ENCODE data around the gene WFS1.

The WFS1 gene

DNA sequence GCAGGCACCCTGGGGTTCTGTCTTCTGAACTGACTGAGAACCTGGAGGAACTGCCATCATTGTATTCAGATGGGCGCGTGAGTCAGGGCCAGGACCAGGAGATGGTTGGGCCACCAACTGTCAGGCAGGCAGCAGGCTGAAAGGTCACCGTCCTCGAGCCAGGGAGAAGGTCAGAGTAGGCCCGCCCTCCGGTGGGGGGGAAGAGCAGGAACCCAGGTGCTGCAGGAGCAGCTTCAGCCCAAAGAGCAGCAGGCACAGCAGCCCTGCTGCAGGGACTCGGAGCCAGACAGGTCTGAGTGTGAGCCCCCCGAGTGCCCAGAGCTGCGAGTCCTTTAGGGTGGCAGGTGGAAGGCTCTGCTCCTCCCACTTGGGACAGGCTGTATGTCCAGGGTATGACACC lies 26.4 kb downstream of the WFS1 start:
- DNase-seq (ENCODE audit: insufficient read length, low spot score) = no peak
- no peak for FAIRE-seq

DNA sequence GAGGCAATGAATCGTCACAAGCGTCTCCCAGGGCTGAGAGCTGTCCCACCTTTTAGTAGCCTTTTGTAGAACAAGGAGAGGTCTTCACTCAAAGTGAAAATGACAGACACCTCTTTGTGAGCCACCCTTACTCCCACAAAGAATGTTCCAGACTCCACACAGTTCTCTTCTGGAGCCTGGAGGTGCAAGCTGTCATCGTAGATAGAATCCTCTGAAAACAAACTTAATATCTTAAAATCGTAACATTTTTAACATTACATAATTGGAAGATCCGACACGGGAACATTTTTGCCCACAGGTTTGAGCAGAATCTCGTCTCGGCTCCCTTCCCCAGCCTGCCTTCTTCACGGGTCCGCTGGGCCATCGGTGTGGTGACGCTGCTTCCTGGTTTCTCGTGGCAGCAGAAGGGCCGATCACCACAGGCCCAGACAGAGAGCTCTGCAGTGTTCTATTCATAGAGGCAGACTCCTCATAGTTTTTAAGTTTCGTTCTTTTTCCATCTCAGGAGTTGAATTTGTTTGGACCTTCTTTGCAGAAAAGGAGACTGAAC lies 27.7 kb downstream of the WFS1 start:
- FAIRE-seq = no peak

DNA sequence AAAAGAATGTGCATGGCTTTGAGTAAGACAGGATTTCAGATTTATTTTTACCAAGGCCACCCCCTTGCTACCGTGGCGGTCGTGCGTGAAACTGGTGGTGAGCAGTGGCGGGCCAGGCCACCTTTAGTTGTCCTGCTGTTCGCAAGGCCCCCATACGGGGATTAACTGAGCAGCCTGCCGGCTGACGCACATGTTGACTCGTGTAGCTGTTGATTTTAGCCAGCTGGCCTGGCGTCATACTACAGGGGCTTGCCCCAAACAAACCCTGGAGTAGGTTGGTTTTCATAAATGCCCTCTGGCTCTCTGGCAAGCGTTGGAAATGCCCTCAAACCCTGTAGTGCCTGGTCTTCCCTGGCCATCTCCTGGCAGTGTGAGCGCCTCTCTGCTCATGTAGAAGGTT lies 28.4 kb downstream of the WFS1 start:
- DNase-seq (ENCODE audit: insufficient read length, low spot score) (no peak), FAIRE-seq (no peak)

More for the DNA sequence above, 27.7 kb downstream of the WFS1 start:
- no peak for DNase-seq (ENCODE audit: insufficient read length, low spot score)

DNA sequence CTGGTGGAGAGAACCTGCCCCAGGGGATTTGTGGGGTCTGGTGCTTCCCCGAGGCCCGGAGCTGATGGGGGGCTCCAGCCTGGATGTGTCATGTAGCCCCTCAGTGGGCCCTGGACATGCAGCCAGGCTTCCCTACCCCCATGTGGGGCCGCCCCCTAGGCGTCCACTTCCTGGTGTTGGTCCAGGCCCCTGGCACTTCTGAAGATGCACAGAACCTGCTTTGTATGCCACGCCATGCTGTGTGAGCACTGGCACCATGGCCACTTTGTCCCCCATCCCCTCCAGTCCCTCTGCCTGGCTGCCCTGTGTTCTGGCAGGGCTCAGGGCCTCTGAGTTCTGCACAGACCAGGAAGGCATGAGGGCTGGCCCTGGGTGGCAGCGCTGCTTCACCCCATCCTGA lies 29.2 kb downstream of the WFS1 start:
- DNase-seq (ENCODE audit: insufficient read length, low spot score) (no peak), FAIRE-seq (no peak)

DNA sequence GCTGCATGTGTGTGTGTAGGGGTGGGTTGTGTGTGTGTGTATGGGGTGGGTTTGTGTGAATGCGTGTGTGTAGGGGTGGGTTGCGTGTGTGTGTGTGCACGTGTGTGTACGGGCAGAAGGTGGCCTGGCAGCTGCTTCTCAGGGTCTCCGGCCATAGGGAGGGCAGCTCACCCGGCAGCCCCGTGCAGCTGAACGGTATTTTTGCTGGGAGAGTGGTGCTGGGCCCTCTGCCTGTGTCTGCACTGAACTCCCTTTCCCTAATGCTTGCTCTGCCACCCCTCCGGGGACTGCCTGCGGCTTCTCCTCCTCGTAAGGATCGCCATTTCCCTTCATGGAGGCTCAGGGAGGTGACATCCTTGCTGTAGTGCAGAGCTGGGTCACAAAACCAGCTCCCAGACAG lies 30.2 kb downstream of the WFS1 start:
- DNase-seq (ENCODE audit: insufficient read length, low spot score) = no peak
- FAIRE-seq = no peak

DNA sequence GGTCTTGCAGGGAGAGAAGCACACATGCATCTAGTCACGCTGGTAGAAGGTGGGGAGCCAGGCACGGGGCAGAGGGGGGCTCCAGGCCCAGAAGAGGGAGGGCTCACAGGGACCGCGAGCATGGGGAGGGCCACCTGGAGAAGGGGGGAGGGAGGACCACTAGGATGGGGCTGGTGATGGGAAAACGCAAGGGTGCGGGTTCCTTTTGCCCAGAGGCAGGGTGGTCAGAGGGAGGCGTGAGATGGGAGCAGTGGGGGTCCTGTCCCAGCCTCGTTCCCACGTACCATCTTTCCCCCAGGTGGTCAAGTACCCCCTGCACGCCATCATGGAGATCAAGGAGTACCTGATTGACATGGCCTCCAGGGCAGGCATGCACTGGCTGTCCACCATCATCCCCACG lies 30.7 kb downstream of the WFS1 start:
- no peak for DNase-seq (ENCODE audit: insufficient read length, low spot score)
- no peak for FAIRE-seq

DNA sequence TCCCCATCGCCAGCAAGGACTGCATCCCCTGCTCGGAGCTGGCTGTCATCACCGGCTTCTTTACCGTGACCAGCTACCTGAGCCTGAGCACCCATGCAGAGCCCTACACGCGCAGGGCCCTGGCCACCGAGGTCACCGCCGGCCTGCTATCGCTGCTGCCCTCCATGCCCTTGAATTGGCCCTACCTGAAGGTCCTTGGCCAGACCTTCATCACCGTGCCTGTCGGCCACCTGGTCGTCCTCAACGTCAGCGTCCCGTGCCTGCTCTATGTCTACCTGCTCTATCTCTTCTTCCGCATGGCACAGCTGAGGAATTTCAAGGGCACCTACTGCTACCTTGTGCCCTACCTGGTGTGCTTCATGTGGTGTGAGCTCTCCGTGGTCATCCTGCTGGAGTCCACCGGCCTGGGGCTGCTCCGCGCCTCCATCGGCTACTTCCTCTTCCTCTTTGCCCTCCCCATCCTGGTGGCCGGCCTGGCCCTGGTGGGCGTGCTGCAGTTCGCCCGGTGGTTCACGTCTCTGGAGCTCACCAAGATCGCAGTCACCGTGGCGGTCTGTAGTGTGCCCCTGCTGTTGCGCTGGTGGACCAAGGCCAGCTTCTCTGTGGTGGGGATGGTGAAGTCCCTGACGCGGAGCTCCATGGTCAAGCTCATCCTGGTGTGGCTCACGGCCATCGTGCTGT lies 31.5 kb downstream of the WFS1 start:
- FAIRE-seq = no peak
- no peak for DNase-seq (ENCODE audit: insufficient read length, low spot score)

DNA sequence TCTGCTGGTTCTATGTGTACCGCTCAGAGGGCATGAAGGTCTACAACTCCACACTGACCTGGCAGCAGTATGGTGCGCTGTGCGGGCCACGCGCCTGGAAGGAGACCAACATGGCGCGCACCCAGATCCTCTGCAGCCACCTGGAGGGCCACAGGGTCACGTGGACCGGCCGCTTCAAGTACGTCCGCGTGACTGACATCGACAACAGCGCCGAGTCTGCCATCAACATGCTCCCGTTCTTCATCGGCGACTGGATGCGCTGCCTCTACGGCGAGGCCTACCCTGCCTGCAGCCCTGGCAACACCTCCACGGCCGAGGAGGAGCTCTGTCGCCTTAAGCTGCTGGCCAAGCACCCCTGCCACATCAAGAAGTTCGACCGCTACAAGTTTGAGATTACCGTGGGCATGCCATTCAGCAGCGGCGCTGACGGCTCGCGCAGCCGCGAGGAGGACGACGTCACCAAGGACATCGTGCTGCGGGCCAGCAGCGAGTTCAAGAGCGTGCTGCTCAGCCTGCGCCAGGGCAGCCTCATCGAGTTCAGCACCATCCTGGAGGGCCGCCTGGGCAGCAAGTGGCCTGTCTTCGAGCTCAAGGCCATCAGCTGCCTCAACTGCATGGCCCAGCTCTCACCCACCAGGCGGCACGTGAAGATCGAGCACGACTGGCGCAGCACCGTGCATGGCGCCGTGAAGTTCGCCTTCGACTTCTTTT lies 32.2 kb downstream of the WFS1 start:
- DNase-seq (ENCODE audit: insufficient read length, low spot score) = no peak
- no peak for FAIRE-seq

DNA sequence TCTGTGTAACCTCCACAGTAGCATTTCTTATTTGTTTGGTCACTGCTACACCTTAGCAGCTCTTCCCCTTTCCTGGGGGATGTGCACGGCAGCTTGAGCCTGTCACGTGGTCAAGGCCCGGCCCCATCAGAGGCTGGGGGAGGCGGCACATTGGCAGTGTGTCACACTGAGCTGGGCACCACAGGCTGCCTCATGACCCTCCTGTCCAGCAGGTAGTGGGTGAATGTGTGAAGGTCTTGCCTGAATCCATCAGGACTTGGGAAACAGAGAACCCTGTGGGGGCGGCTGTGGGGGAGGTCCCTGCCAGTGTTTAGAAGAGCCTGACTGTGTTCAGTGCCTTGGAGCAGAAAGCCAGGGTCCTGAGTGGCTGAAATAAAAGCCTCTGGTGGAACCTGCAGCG lies 33.2 kb downstream of the WFS1 start:
- FAIRE-seq = no peak

DNA sequence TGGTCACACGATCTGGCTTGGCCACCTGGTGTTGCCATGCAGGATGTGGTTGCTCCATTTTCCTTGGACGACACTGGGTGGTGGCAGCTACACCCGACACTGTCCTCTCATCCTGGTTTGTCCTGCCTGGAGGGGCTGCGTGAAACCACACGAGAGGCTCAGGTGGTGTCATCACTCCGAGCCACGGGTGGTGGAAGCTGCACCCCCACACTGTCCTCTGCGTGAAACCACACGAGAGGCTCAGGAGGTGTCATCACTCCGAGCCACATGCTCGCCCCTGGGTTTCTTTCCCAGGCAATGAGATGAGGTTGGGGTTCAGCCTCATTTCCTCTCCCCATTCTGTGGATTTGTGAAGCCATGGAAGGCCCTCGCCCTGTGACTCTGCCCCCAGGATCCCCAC lies 34.3 kb downstream of the WFS1 start:
- DNase-seq (ENCODE audit: insufficient read length, low spot score) = no peak
- no peak for FAIRE-seq

More for the DNA sequence above, 33.2 kb downstream of the WFS1 start:
- DNase-seq (ENCODE audit: insufficient read length, low spot score) = no peak

DNA sequence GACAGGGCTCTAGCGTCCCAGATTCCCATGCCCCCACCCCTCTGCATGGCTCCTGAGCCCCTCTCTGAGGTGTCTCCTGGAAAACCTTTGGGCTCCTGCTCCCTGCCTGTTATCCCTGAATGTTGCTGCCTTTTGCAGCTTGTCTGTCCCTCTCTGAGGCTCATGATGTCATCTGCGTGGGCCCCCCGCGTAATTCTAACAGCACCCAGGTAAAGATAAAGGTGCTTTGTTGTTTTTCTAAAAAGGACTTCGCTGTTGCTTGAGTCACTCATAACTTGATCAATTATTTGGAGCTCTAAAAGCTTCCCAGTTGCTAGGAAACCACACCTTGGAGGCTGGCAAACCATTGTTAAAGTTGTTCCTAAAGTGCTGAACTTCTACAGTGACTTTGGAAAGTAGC lies 36.6 kb downstream of the WFS1 start:
- DNase-seq (ENCODE audit: insufficient read length, low spot score) (no peak), FAIRE-seq (no peak)

DNA sequence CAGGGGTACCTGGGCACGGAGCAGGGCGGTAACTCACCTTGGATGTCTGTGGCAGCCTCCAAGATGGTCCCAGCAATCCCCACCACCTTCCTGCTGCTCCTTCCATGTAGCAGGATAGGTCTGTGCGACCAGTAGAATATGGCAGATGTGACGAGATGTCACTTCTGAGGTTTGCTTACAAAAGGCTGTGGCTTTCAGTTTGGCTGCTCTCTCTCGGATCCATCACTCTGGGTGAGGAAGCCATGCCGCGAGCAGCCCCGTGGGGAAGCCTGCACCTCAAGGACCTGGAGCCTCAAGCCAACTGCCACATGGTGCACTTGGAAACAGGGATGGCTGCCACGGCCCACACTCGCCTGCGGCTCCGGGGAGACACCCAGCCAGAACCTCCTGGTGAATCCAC lies 37.6 kb downstream of the WFS1 start:
- FAIRE-seq = no peak

DNA sequence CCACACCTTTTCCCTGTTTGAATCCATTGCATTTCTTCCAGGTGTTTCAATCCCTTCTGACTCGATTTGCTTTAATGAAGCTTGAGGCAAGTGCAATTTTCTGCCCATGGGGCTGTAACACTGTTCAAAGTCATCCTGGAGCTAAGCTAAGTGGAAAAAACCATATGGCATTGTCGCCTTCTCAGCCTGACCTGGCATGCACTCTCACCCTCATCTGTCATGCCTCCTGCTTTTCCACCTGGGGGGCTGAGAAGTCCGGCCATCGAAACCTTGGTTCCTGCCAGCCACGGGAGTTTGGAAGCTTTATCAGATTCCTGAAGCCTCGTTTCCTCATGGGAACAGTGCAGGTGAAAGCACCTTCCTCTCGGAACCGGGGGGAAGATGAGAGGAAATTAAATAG lies 38.2 kb downstream of the WFS1 start:
- DNase-seq (ENCODE audit: insufficient read length, low spot score) = no peak
- no peak for FAIRE-seq

More for the DNA sequence above, 37.6 kb downstream of the WFS1 start:
- no peak for DNase-seq (ENCODE audit: insufficient read length, low spot score)

DNA sequence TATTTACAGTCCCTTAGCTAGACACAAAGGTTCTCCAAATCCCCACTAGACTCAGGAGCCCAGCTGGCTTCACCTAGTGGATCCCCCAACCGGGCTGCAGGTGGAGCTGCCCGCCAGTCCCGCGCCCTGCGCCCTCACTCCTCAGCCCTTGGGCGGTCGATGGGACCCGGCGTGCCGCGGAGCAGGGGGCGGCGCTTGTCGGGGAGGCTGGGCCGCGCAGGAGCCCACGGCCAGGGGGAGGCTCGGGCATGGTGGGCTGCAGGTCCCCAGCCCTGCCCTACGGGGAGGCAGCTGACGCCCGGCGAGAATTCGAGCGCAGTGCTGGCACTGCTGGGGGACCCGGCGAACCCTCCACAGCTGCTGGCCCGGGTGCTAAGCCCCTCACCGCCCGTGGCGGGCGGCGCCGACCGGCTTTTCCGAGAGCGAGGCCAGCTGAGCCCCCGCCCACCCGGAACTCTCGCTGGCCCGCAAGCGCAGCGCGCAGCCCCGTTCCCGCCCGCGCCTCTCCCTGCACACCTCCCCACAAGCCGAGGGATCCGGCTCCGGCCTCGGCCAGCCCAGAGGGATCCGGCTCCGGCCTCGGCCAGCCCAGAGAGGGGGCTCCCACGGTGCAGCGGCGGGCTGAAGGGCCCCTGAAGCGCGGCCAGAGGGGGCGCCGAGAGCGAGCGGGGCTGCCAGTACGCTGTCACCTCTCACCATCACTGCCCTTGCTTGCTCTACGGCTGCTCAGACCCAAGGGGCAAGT lies 39.4 kb downstream of the WFS1 start:
- DNase-seq (ENCODE audit: insufficient read length, low spot score) (no peak), FAIRE-seq (no peak)

DNA sequence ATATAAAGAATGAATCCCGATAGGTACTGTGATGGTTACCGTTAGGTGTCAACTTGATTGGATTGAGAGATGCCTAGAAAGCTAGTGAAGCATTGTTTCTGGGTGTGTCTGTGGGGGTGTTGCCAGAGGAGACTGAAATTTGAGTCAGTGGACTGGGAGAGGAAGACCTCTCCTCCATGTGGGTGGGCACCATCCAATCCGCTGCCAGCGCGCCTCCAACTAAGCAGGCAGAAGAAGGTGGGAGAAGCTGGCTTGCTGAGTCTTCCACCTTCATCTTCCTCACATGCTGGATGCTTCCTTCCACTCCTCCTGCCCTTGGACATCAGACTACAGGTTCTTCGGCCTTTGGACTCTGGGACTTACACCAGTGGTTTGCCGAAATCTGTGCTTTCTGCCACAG lies 40.1 kb downstream of the WFS1 start:
- FAIRE-seq (no peak), DNase-seq (ENCODE audit: insufficient read length, low spot score) (no peak)

DNA sequence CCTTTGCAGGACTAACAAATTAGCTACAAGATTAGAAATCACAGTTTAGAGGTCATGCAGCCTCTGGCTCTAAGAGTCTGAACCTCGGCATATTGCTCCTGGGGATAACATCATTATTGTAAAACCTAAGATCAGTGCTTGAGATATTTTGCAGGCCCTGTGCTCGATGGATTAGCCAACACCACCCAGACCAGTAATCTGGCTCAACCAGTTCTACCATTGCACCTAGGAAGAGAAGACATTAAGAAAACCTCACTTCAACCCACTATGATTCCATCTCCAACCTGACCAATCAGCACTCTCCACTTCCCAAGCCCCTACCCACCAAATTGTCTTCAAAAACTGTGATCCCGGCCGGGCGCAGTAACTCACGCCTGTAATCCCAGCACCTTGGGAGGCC lies 43.6 kb downstream of the WFS1 start:
- FAIRE-seq (no peak), DNase-seq (ENCODE audit: insufficient read length, low spot score) (no peak)

DNA sequence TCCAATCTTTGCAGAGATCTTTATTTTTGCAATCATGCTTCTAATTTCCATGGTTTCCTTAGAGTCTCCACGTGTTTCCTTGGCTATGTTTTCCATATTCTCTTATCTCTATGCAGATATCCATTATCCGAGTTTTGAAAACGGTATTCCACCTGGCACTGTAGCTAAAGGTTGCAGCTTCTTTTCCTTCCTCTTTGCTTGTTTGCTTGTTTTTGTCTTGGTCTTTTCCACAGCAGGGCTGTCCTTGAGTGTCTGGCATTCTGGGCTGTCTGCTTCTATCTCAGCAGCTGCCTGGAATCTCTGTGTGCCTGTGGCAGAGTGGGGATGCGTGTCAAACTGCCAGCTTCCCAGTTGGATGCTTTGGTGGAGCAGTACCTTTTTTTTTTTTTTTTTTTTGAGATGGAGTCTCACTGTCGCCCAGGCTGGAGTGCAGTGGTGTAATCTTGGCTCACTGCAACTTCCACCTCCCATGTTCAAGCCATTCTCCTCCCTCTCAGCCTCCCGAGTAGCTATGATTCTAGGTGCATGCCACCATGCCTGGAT lies 46.9 kb downstream of the WFS1 start:
- DNase-seq (ENCODE audit: insufficient read length, low spot score) (no peak), FAIRE-seq (no peak)

DNA sequence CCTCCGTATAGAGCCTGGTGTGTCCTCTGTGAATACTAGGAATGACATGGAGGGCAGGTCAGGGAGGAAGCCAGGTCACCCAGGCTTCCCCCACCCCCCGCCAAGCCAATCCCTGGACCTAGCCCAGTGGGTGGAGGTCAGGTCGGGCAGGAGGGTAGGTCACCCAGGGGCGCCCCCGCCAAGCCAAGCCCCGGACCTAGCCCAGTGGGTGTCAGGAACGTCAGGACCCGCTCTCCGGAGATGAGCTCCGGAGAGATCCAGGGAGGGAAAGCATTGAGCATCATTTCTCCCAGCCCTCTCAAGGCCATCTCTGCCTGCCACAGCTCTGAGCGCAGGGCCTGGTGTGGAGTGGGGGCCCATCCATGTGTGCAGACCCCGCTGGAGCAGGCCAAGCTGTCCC lies 48.6 kb downstream of the WFS1 start:
- DNase-seq (ENCODE audit: insufficient read length, low spot score) (no peak), FAIRE-seq (no peak)

DNA sequence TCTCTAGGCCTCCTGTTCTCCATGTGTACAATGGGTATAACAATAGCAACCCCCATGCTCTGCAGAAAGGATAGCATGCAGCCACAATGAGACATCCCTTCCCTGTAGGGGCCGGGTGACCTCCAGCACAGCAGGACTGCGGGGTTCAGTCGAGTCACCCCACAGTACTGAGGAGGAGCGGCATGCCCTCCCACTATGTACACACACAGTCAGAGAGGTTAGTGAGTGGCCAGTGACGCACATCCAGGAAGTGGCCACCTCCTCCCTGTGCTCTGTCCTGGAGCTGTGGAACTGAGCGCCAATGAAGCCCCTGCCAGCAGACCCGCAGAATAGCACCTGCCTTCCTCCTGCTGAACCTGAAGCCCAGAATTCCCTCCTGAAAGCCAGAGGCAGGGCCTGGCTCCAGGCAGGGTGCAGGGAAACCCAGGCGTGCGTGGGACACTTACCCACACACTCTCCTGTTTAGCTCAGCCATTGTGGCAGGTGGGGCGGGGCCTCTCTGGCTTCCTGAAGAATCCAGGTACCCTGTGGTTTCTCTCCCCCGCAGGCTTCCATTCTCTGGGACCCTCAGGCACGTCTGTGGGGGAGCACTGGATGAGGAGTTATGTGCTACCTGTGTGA lies 50.0 kb downstream of the WFS1 start:
- DNase-seq (ENCODE audit: insufficient read length, low spot score) = no peak
- no peak for FAIRE-seq

DNA sequence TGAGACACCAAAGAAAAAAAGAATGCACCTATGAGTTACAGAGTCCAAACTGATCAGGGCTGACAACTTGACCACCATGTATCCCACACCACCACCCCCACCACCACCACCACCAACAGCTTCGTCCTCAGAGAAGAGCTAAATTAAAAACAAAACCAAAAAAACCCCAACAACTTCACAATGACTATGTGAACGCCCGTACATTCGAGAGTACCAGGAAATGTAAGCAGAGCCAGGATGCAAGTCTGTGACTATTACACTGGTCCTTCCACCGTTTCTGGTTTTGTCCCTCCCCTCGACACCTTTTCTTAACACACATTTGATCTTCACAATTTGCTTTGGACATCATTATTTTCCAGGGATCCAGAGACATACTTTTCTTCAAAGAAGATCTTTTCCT lies 51.0 kb downstream of the WFS1 start:
- DNase-seq (ENCODE audit: insufficient read length, low spot score) (no peak), FAIRE-seq (no peak)

DNA sequence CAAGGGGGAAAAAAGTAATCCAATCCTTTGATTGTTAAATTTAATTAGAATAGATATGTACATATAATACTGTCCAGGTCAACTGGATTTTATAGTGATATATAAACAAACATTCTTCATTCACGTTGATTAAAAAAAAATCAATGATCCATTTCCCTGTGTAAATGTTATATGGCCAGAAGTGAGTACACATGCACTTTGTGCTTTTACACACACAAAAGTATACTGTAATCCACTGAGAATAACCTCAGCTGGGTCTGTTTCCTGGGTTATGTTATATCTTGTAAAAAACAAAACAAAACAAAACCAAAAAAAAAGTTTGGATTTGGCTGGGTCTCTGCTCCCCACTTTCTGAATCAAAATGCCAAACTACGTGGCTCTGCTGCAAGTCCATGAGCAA lies 51.7 kb downstream of the WFS1 start:
- no peak for DNase-seq (ENCODE audit: insufficient read length, low spot score)
- FAIRE-seq = no peak

All from GM19239 (cell line).